Smooth muscle cell of the brain vasculature (primary cell): Measurements from ENCODE around the gene NOM1.

ENCODE experiments used
- DNase-seq: peaks from one replicate; pipeline ENCODE4 v3.0.0-alpha.2; 2012; ENCODE audit warnings: low read depth, low spot score

NOM1 gene

GRCh38 chr7:156985101-156985992 is 35.8 kb downstream of the NOM1 start:
- DNase-seq, result no peak

- DNase-seq, result no peak
These were observed 36.9 kb downstream of the NOM1 start for GRCh38 chr7:156986378-156986777.

- no peak for DNase-seq
These were observed 39.1 kb downstream of the NOM1 start for GRCh38 chr7:156988343-156989185.

GRCh38 chr7:156989766-156990535 is 40.4 kb downstream of the NOM1 start:
- DNase-seq, result no peak

- no peak for DNase-seq
These were observed 43.8 kb downstream of the NOM1 start for GRCh38 chr7:156993021-156993924.

- no peak for DNase-seq
These were observed 44.4 kb downstream of the NOM1 start for GRCh38 chr7:156993925-156994235.

- no peak for DNase-seq
These were observed 44.9 kb downstream of the NOM1 start for GRCh38 chr7:156994417-156994816.

- DNase-seq, result no peak
These were observed 49.8 kb downstream of the NOM1 start for GRCh38 chr7:156998988-156999957.

- no peak for DNase-seq
These were observed 50.6 kb downstream of the NOM1 start for GRCh38 chr7:156999958-157000726.

- no peak for DNase-seq
These were observed 51.5 kb downstream of the NOM1 start for GRCh38 chr7:157000741-157001653.

GRCh38 chr7:157001920-157002818 is 52.7 kb downstream of the NOM1 start:
- DNase-seq, result no peak

GRCh38 chr7:157002819-157003421 is 53.4 kb downstream of the NOM1 start:
- no peak for DNase-seq

GRCh38 chr7:157003445-157003755 is 53.9 kb downstream of the NOM1 start:
- DNase-seq, result no peak

GRCh38 chr7:157003756-157004520 is 54.4 kb downstream of the NOM1 start:
- no peak for DNase-seq

- DNase-seq, result no peak
These were observed 55.3 kb downstream of the NOM1 start for GRCh38 chr7:157004521-157005455.
